Right lobe of liver (tissue), 6 donors: Measurements from ENCODE around the gene IL15RA. TPM values are rescaled to one million over a fixed set of nuclear protein-coding genes. Genes with fewer than 3 reads are reported as not detected.

Experiments used
- ATAC-seq, 4 donors: fragments of 200-7000 bp; cut with Tn5 transposase; one replicate each; pipeline ENCODE4 v1.9.1; 2020; ENCODE audit warnings: mild to moderate bottlenecking in 4 of 4, moderate library complexity in 4 of 4
- DNase-seq, 3 donors: peaks; one replicate each; pipeline ENCODE4 v3.0.0-alpha.2; 2020
- H3K27ac ChIP-seq, 3 donors: fragments of 200-600 bp; one replicate each; pipeline ENCODE4 v1.8.0; 2022
- H3K27me3 ChIP-seq, 2 donors: fragments of 200-600 bp; one replicate each; pipeline ENCODE4 v1.8.0; 2022
- H3K36me3 ChIP-seq, 4 donors: fragments of 200-600 bp; sonication (generic) in 1 of 4; one replicate each; pipeline versions ENCODE4 v1.5.1 to v1.8.0; 2017 to 2022; ENCODE audit warnings: control low read depth in 1 of 4
- H3K4me1 ChIP-seq, 4 donors: fragments of 200-600 bp; sonication (generic) in 1 of 4; one replicate each; pipeline versions ENCODE4 v1.5.1 to v1.8.0; 2017 to 2022; ENCODE audit warnings: control low read depth in 1 of 4
- H3K4me3 ChIP-seq, 3 donors: fragments of 200-600 bp; one replicate each; pipeline ENCODE4 v1.8.0; 2022
- H3K9me3 ChIP-seq, 4 donors: fragments of 200-600 bp; sonication (generic) in 1 of 4; one replicate each; pipeline versions ENCODE4 v1.5.1 to v1.8.0; 2017 to 2022; ENCODE audit warnings: control low read depth in 1 of 4
- CTCF ChIP-seq, 4 donors: fragments of 200-600 bp in 3 of 4; fragments of 450-650 bp in 1 of 4; IDR thresholded peaks; one replicate each; pipeline versions ENCODE4 v1.5.1 to v1.8.0; 2016 to 2022; ENCODE audit warnings: antibody characterized with exemption in 4 of 4, mild to moderate bottlenecking in 2 of 4
- POLR2A ChIP-seq: fragments of 450-650 bp; IDR thresholded peaks from one replicate; pipeline ENCODE4 v1.6.1; 2017; ENCODE audit warnings: antibody characterized with exemption, mild to moderate bottlenecking
- WGBS: methylation state at CpG from one replicate; pipeline ENCODE4 v1.1.6; 2018; ENCODE audit warnings: low coverage, low lambda C conversion rate; ENCODE audit not compliant: insufficient coverage; ENCODE audit errors: missing lambda C conversion rate; 5-methylcytosine and 5-hydroxymethylcytosine counted together
- intact Hi-C, 2 donors: fragments of 100-400 bp; cut with DNase I; formaldehyde crosslinking; loops; one replicate each; pipeline versions ENCODE4 v1.11.2 to v1.14.1; 2022
- total RNA-seq, 6 experiments: library from RNA; depleted of rRNA in 2 of 6; stranded (reverse); fragments of >200 nt in 2 of 6; fragmentation: NEBNext Ultra II Directional in 3 of 6; extraction: Animal tissue kit (Norgen Biotek cat#: 25700) in 3 of 6; gene quantifications; one replicate each; pipeline versions ENCODE4 v1.1.0 to v1.2.4, GENCODE V29; 2016 to 2023
- donor health status: DM: no; HTN: yes; CAD: no.
- donor health status: DM: no; HTN: no; CAD: no.
- donor health status: DM: no; HTN: no; CAD: no.
- donor health status: DM: no; HTN: yes; CAD: no.
- donor health status: DM: no; HTN: yes; CAD: no.

The IL15RA gene
- total RNA-seq, 6 experiments from 2014 or later, result 6.2 to 42.7 (median 13.3) TPM

GRCh38 chr10:6011558-6011957 is 34.2 kb upstream of the IL15RA start:
- Histone ChIP-seq H3K27ac (no peak overlapping the region), H3K4me1 (peaks cover 0 to 7% (median 0%) of the 10 kb centered on the region in 4 donors), H3K36me3 (no peaks in the 10 kb centered on the region), H3K4me3 (no peak overlapping the region), H3K27me3 (no peaks in the 10 kb centered on the region), H3K9me3 (no peaks in the 10 kb centered on the region)
- ATAC-seq, result no peak
- TF ChIP-seq CTCF (IDR thresholded peaks at IDR 0.05) (no peak), POLR2A (no peak)
- DNase-seq, result peak in 1 of 3 donors; percentile 23
- 83% methylated on average over 6 of the region's 8 CpGs for WGBS
- intact Hi-C loops, result no loop called here

GRCh38 chr10:6010569-6010968 is 33.2 kb upstream of the IL15RA start:
- 86% methylated on average over 3 of the region's 3 CpGs for WGBS
- no peak for DNase-seq
- H3K27ac ChIP-seq, result no peak overlapping the region
- no peaks in the 10 kb centered on the region for H3K27me3 ChIP-seq
- H3K9me3 ChIP-seq, result no peaks in the 10 kb centered on the region
- TF ChIP-seq CTCF (IDR thresholded peaks at IDR 0.05) (no peak), POLR2A (no peak)
- intact Hi-C loops, result no loop called here
- peaks cover 0 to 7% (median 0%) of the 10 kb centered on the region in 4 donors for H3K4me1 ChIP-seq
- no peak overlapping the region for H3K4me3 ChIP-seq
- ATAC-seq, result no peak
- H3K36me3 ChIP-seq, result no peaks in the 10 kb centered on the region

- 76% methylated on average over 4 of the region's 4 CpGs for WGBS
- no peak overlapping the region for H3K4me3 ChIP-seq
- H3K27ac ChIP-seq, result no peak overlapping the region
These were observed 32.6 kb upstream of the IL15RA start for GRCh38 chr10:6009961-6010360.

GRCh38 chr10:6009150-6009549 is 31.8 kb upstream of the IL15RA start:
- peak overlapping the region in 1 of 3 donors; percentile 36 for H3K27ac ChIP-seq
- H3K4me3 ChIP-seq, result no peak overlapping the region
- intact Hi-C loops, result loop anchor here in 1 of 2 donors (10.0 kb wide), 1 partner anchor 76 kb away; the partner anchor contains the start of gene RBM17
- peaks cover 0 to 5% (median 0%) of the 10 kb centered on the region in 4 donors for H3K4me1 ChIP-seq
- ATAC-seq, result peak in 3 of 4 donors; percentile 30 to 84 (median 65)
- no peak for DNase-seq
- H3K36me3 ChIP-seq, result no peaks in the 10 kb centered on the region
- H3K27me3 ChIP-seq, result no peaks in the 10 kb centered on the region
- TF ChIP-seq CTCF (IDR thresholded peaks at IDR 0.05) (no peak), POLR2A (no peak)
- no peaks in the 10 kb centered on the region for H3K9me3 ChIP-seq
- 7% methylated on average over 2 of the region's 2 CpGs for WGBS

More at GRCh38 chr10:6009961-6010360, 32.6 kb upstream of the IL15RA start:
- no peaks in the 10 kb centered on the region for H3K9me3 ChIP-seq
- H3K27me3 ChIP-seq, result no peaks in the 10 kb centered on the region
- TF ChIP-seq CTCF (IDR thresholded peaks at IDR 0.05) (no peak), POLR2A (no peak)
- intact Hi-C loops, result loop anchor here in 1 of 2 donors (10.0 kb wide), 1 partner anchor 75 kb away; the partner anchor contains the start of gene RBM17
- H3K36me3 ChIP-seq, result no peaks in the 10 kb centered on the region
- DNase-seq, result no peak
- peaks cover 0 to 7% (median 0%) of the 10 kb centered on the region in 4 donors for H3K4me1 ChIP-seq
- ATAC-seq, result no peak
